CD4-positive, alpha-beta memory T cell (primary cell): ENCODE measurements around the gene KRTAP5-1. TPM values are rescaled to one million over a fixed set of nuclear protein-coding genes. Genes with fewer than 3 reads are reported as not detected.

Experiments used
- CTCF ChIA-PET: fragments of 350-600 bp; sonication (Branson Sonifier 250); formaldehyde crosslinking; loops from one replicate; lab custom pipeline; 2021; ENCODE audit warnings: inconsistent platforms; ENCODE audit not compliant: partially characterized antibody; lab: Charles Lee
- POLR2A ChIA-PET: fragments of 350-600 bp; sonication (Branson Sonifier 250); formaldehyde crosslinking; loops from one replicate; lab custom pipeline; 2021; ENCODE audit not compliant: partially characterized antibody; lab: Charles Lee
- DNase-seq, 5 donors: peaks; one replicate each; pipeline versions ENCODE4 v3.0.0 to v3.0.0-alpha.2; 2020 to 2022; ENCODE audit warnings: mixed read lengths in 1 of 5
- H3K27ac ChIP-seq: one replicate; pipeline ENCODE4 v1.7.0; 2013; ENCODE audit warnings: low read depth, low read length
- H3K27me3 ChIP-seq: 2 replicates; pipeline ENCODE4 v1.7.0; 2013; ENCODE audit warnings: mild to moderate bottlenecking, low read length, moderate library complexity; ENCODE audit not compliant: insufficient read depth
- H3K36me3 ChIP-seq: 2 replicates; pipeline ENCODE4 v1.7.0; 2013; ENCODE audit warnings: mild to moderate bottlenecking, low read length, moderate library complexity; ENCODE audit not compliant: insufficient read depth
- H3K4me1 ChIP-seq: 2 replicates; pipeline ENCODE4 v1.7.0; 2013; ENCODE audit warnings: mild to moderate bottlenecking, low read length, moderate library complexity; ENCODE audit not compliant: insufficient read depth
- H3K4me3 ChIP-seq, 2 donors: one replicate each; pipeline ENCODE4 v1.7.0; 2013; ENCODE audit warnings: low read length in 2 of 2, mild to moderate bottlenecking in 1 of 2
- H3K9me3 ChIP-seq, 2 donors: one replicate each; pipeline ENCODE4 v1.7.0; 2013; ENCODE audit warnings: low read length in 2 of 2, control low read depth in 1 of 2; ENCODE audit not compliant: control insufficient read depth in 1 of 2
- H3K27ac Mint-ChIP-seq, 7 donors: one replicate each; pipeline ENCODE4 v1.8.0; 2020 to 2021; ENCODE audit warnings: mixed read lengths in 7 of 7, mild to moderate bottlenecking in 6 of 7, inconsistent platforms in 3 of 7, moderate library complexity in 3 of 7
- H3K27me3 Mint-ChIP-seq, 2 donors: one replicate each; pipeline ENCODE4 v1.8.0; 2020 to 2021; ENCODE audit warnings: mixed read lengths in 2 of 2
- H3K36me3 Mint-ChIP-seq, 2 donors: one replicate each; pipeline ENCODE4 v1.8.0; 2020 to 2021; ENCODE audit warnings: mixed read lengths in 2 of 2, inconsistent platforms in 1 of 2, mild to moderate bottlenecking in 1 of 2
- H3K4me1 Mint-ChIP-seq, 4 donors: one replicate each; pipeline ENCODE4 v1.8.0; 2020 to 2021; ENCODE audit warnings: mixed read lengths in 4 of 4, mild to moderate bottlenecking in 1 of 4
- H3K4me3 Mint-ChIP-seq, 8 donors: one replicate each; pipeline ENCODE4 v1.8.0; 2020 to 2021; ENCODE audit warnings: mixed read lengths in 8 of 8, mild to moderate bottlenecking in 7 of 8, moderate library complexity in 6 of 8, inconsistent platforms in 3 of 8
- H3K9me3 Mint-ChIP-seq, 8 donors: one replicate each; pipeline ENCODE4 v1.8.0; 2020 to 2021; ENCODE audit warnings: mixed read lengths in 8 of 8, mild to moderate bottlenecking in 5 of 8, inconsistent platforms in 3 of 8, moderate library complexity in 1 of 8
- intact Hi-C: fragments of 100-400 bp; cut with micrococcal nuclease; formaldehyde crosslinking; loops from one replicate; pipeline ENCODE4 v1.15.1; 2023
- polyA plus RNA-seq, 2 donors: library from polyadenylated mRNA; unstranded; fragments of 300-500 nt; fragmentation: Illumina TruSeq; gene quantifications; one replicate each; pipeline ENCODE4 v1.2.3, GENCODE V29; 2021
- total RNA-seq, 2 experiments: library from RNA; stranded (reverse); gene quantifications; one replicate each; pipeline ENCODE4 v1.2.3, GENCODE V29; 2021

Gene KRTAP5-1
- total and polyA plus RNA-seq, 4 experiments from 2014 or later: 0.29 TPM; not detected in 3

DNA sequence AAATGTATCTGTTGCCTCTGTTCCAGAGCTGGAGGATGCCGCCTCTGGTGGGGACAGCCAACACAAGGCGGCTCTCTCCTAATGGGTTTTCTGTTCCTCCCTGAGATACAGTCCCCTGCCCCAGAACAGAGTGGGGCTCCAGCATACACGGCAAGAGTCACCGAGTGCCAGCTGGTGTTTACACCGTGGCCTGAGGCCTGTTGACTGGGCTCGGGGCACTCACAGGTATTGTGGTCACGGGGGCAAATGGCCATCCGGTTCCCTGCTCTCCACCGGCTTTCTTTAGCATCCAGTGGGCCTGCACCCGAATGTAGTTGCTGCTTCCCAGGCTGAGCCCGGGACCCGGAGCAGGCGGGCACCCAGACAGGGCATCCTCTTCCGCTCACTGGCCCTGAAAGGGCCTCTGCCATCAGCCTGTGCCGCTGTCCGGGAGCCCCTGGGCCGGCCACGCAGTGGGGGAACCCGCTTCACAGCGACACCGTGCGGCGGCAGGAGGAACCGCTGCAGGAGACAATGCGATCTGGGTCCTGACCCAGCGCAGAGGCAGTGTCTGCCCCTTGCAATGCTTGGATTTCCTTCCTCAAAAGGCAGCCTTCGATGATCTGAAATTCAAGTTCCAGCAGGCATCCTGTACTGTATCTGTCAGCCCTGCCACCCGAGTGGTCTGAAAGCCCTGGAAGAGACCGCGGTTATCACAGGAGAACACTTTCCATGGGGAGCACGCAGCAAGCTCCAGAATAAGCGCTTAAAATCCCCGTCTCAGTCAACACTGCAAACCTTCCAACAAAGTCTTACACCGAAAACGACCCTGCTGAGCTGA is 43.6 kb upstream of the KRTAP5-1 start:
- Mint-ChIP-seq H3K27me3 (peaks cover 19 to 26% of the 10 kb centered on the region in 2 donors), H3K4me3 (peak overlapping the region in 2 of 8 donors; percentile 26 to 44), H3K4me1 (peaks cover 0 to 9% (median 7%) of the 10 kb centered on the region in 4 donors), H3K27ac (peak overlapping the region in 2 of 7 donors; percentile 37 to 83), H3K36me3 (no peaks in the 10 kb centered on the region), H3K9me3 (no peaks in the 10 kb centered on the region)
- POLR2A ChIA-PET: interaction anchor here (1.7 kb wide), 1 partner anchor 54 kb away, joined by 3 read pairs; no protein-coding TSS in a partner anchor
- Histone ChIP-seq H3K4me3 (no peak overlapping the region), H3K4me1 (peaks cover 8% of the 10 kb centered on the region), H3K27me3 (peaks cover 8% of the 10 kb centered on the region), H3K9me3 (no peaks in the 10 kb centered on the region), H3K36me3 (no peaks in the 10 kb centered on the region), H3K27ac (no peak overlapping the region)
- intact Hi-C loops: loop anchor here (1.0 to 2.0 kb wide), 2 partner anchors 34 to 82 kb away; no protein-coding TSS in a partner anchor
- CTCF ChIA-PET: interaction anchor here (0.6 to 7.3 kb wide), 8 partner anchors 9 to 82 kb away, joined by 3 to 53 read pairs (median 4); partner anchors contain the start of gene KRTAP5-2
- peak; percentile 48 to 66 (median 51) for DNase-seq

DNA sequence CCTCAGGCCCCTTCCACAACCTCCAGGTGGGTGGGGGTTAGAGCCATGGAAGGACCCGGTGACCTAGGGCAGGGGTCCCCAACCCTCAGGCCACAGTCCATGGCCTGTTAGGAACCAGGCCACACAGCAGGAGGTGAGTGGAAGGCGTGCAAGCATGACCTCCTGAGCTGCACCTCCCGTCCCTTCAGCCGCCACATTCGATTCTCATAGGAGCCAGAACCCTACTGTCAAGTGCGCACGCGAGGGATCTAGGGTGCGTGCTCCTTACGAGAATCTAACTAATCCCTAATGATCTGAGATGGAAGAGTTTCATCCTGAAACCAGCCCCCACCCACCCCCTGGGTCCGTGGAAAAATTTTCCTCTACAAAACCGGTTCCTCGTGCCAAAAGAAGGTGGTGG is 40.5 kb upstream of the KRTAP5-1 start:
- Histone ChIP-seq H3K4me1 (peaks cover 8% of the 10 kb centered on the region), H3K4me3 (no peak overlapping the region), H3K9me3 (no peaks in the 10 kb centered on the region), H3K27ac (no peak overlapping the region), H3K27me3 (peaks cover 3% of the 10 kb centered on the region), H3K36me3 (no peaks in the 10 kb centered on the region)
- intact Hi-C loops: no loop called here
- ChIA-PET POLR2A (no interaction called here), CTCF (interaction anchor here (1.0 to 7.3 kb wide), 2 partner anchors 29 to 79 kb away, joined by 3 to 53 read pairs; partner anchors contain the start of gene KRTAP5-2)
- H3K4me1 Mint-ChIP-seq: peaks cover 0 to 4% (median 4%) of the 10 kb centered on the region in 4 donors
- H3K27me3 Mint-ChIP-seq: peaks cover 5 to 9% of the 10 kb centered on the region in 2 donors
- no peak for DNase-seq
- no peak overlapping the region for H3K4me3 Mint-ChIP-seq
- H3K27ac Mint-ChIP-seq: no peak overlapping the region
- H3K36me3 Mint-ChIP-seq: no peaks in the 10 kb centered on the region
- H3K9me3 Mint-ChIP-seq: no peaks in the 10 kb centered on the region

DNA sequence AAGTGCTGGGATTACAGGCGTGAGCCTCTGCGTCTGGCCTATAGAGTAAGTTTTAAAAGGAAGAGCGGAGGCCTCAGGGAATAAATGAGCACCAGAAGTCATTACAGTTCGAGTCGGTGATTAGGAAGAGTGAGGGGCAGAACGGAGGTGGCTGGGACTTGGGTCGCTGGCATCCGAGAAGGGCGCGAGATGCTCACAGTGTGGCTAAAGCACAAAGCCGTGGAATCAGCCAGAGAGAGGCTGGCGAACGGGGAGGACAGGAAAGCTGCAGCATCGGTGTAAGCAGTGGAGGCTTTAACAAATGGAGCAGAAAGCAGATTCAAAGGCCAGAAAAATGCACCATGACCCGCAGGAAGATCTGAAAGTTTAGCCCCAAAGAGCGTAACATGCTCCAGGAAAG is 39.5 kb upstream of the KRTAP5-1 start:
- Mint-ChIP-seq H3K4me3 (no peak overlapping the region), H3K36me3 (no peaks in the 10 kb centered on the region), H3K4me1 (peaks cover 4 to 5% (median 4%) of the 10 kb centered on the region in 4 donors), H3K27ac (no peak overlapping the region), H3K27me3 (peaks cover 3 to 6% of the 10 kb centered on the region in 2 donors), H3K9me3 (no peaks in the 10 kb centered on the region)
- Histone ChIP-seq H3K36me3 (no peaks in the 10 kb centered on the region), H3K4me3 (no peak overlapping the region), H3K9me3 (no peaks in the 10 kb centered on the region), H3K27me3 (no peaks in the 10 kb centered on the region), H3K4me1 (peaks cover 12% of the 10 kb centered on the region), H3K27ac (no peak overlapping the region)
- POLR2A ChIA-PET: no interaction called here
- DNase-seq: no peak
- intact Hi-C loops: no loop called here
- CTCF ChIA-PET: interaction anchor here (0.8 to 0.9 kb wide), 3 partner anchors 9 to 110 kb away, joined by 3 read pairs; no protein-coding TSS in a partner anchor

- DNase-seq: no peak
- no peak overlapping the region for H3K27ac ChIP-seq
- Mint-ChIP-seq H3K4me3 (no peak overlapping the region), H3K4me1 (peaks cover 5 to 10% (median 6%) of the 10 kb centered on the region in 4 donors), H3K9me3 (no peaks in the 10 kb centered on the region), H3K27ac (no peak overlapping the region), H3K27me3 (peaks cover 0 to 3% of the 10 kb centered on the region in 2 donors), H3K36me3 (no peaks in the 10 kb centered on the region)
- no peak overlapping the region for H3K4me3 ChIP-seq
- no peaks in the 10 kb centered on the region for H3K9me3 ChIP-seq
- intact Hi-C loops: no loop called here
- POLR2A ChIA-PET: no interaction called here
- CTCF ChIA-PET: interaction anchor here (0.8 to 1.4 kb wide), 3 partner anchors 10 to 19 kb away, joined by 3 to 4 read pairs (median 3); no protein-coding TSS in a partner anchor
- H3K27me3 ChIP-seq: no peaks in the 10 kb centered on the region
- no peaks in the 10 kb centered on the region for H3K36me3 ChIP-seq
- peaks cover 11% of the 10 kb centered on the region for H3K4me1 ChIP-seq
These were observed 38.6 kb upstream of the KRTAP5-1 start for GRCh38 chr11:1623716-1624115.

GRCh38 chr11:1622086-1622485 is 37.0 kb upstream of the KRTAP5-1 start, which contains the start of gene KRTAP5-4:
Gene KRTAP5-4, minus strand, starts transcription at chr11:1622138. Its CDS starts 45 bp downstream, at chr11:1622093.
- no peak within 1 kb of the TSS for H3K27ac ChIP-seq
- Mint-ChIP-seq H3K36me3 (no peaks in the 10 kb centered on the region), H3K9me3 (no peaks in the 10 kb centered on the region), H3K4me3 (no peak within 1 kb of the TSS), H3K27ac (peak within 1 kb of the TSS in 3 of 7 donors; percentile 30 to 70 (median 68)), H3K4me1 (peaks cover 5 to 10% (median 6%) of the 10 kb centered on the region in 4 donors), H3K27me3 (peaks cover 2 to 3% of the 10 kb centered on the region in 2 donors)
- no peaks in the 10 kb centered on the region for H3K9me3 ChIP-seq
- CTCF ChIA-PET: no interaction called here
- POLR2A ChIA-PET: no interaction called here
- DNase-seq: no peak
- H3K36me3 ChIP-seq: no peaks in the 10 kb centered on the region
- no peaks in the 10 kb centered on the region for H3K27me3 ChIP-seq
- H3K4me3 ChIP-seq: no peak within 1 kb of the TSS
- peaks cover 9% of the 10 kb centered on the region for H3K4me1 ChIP-seq
- intact Hi-C loops: no loop called here

- Histone ChIP-seq H3K9me3 (no peaks in the 10 kb centered on the region), H3K4me1 (peaks cover 9% of the 10 kb centered on the region), H3K36me3 (no peaks in the 10 kb centered on the region), H3K4me3 (no peak overlapping the region), H3K27me3 (no peaks in the 10 kb centered on the region), H3K27ac (no peak overlapping the region)
- Mint-ChIP-seq H3K9me3 (no peaks in the 10 kb centered on the region), H3K4me1 (peaks cover 5 to 10% (median 6%) of the 10 kb centered on the region in 4 donors), H3K36me3 (no peaks in the 10 kb centered on the region), H3K27me3 (peaks cover 5 to 19% of the 10 kb centered on the region in 2 donors), H3K4me3 (peak overlapping the region in 6 of 8 donors; percentile 44 to 84 (median 54)), H3K27ac (peak overlapping the region in 5 of 7 donors; percentile 60 to 93 (median 75))
- ChIA-PET POLR2A (interaction anchor here (0.8 kb wide), 1 partner anchor 46 kb away, joined by 3 read pairs; no protein-coding TSS in a partner anchor), CTCF (interaction anchor here (1.0 to 2.2 kb wide), 4 partner anchors 9 to 33 kb away, joined by 3 to 7 read pairs (median 6); no protein-coding TSS in a partner anchor)
- peak; percentile 37 to 60 (median 45) for DNase-seq
- intact Hi-C loops: no loop called here
These were observed 34.4 kb upstream of the KRTAP5-1 start for GRCh38 chr11:1619449-1619848.

DNA sequence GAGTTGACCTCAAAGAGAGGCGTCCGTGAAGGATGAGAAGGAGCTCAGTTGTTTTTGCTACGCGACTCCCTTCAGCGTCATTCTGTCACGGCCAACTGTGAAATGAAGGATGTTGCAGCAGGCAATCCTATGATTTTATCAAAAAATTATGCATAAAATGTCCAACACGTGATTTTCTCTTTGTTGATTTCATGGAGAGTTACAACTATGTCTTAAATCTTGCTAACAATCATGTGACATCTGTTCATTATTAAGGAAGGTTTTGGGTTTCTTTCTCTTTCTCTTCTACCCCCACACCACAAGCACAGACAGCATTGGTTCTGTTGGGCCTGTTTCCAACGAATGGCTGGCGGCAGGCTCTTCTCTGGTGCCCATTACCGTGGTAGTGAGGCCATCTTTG is 33.1 kb upstream of the KRTAP5-1 start:
- H3K36me3 Mint-ChIP-seq: no peaks in the 10 kb centered on the region
- intact Hi-C loops: no loop called here
- peaks cover 9% of the 10 kb centered on the region for H3K4me1 ChIP-seq
- peaks cover 5 to 10% (median 6%) of the 10 kb centered on the region in 4 donors for H3K4me1 Mint-ChIP-seq
- H3K27me3 Mint-ChIP-seq: peaks cover 5 to 19% of the 10 kb centered on the region in 2 donors
- no peaks in the 10 kb centered on the region for H3K36me3 ChIP-seq
- ChIA-PET POLR2A (no interaction called here), CTCF (interaction anchor here (1.0 to 2.9 kb wide), 3 partner anchors 11 to 215 kb away, joined by 3 to 10 read pairs (median 4); partner anchors contain the start of gene KRTAP5-5)
- H3K4me3 Mint-ChIP-seq: peak overlapping the region in 1 of 8 donors; percentile 1
- H3K4me3 ChIP-seq: no peak overlapping the region
- H3K27ac ChIP-seq: no peak overlapping the region
- no peaks in the 10 kb centered on the region for H3K9me3 Mint-ChIP-seq
- no peaks in the 10 kb centered on the region for H3K9me3 ChIP-seq
- H3K27me3 ChIP-seq: no peaks in the 10 kb centered on the region
- no peak for DNase-seq
- peak overlapping the region in 3 of 7 donors; percentile 4 to 72 (median 37) for H3K27ac Mint-ChIP-seq
